ENCODE results near the gene CFAP99. TPM values are rescaled to one million over a fixed set of nuclear protein-coding genes. Genes with fewer than 3 reads are reported as not detected.

CFAP99 gene
- total and polyA plus RNA-seq, 8 donors = 0.05 to 1.4 (median 0.62) TPM; not detected in 3

- intact Hi-C loops (cut with DNase I; ENCODE audit: low total_unique reads) = no loop called here
- Histone ChIP-seq H3K27ac (no peak overlapping the region), H3K4me3 (no peak overlapping the region), H3K36me3 (no peaks in the 10 kb centered on the region), H3K27me3 (peaks cover 0 to 7% (median 0%) of the 10 kb centered on the region in 3 donors), H3K4me1 (peaks cover 18 to 23% (median 21%) of the 10 kb centered on the region in 4 donors), H3K9me3 (no peaks in the 10 kb centered on the region)
- TF ChIP-seq POLR2A (IDR thresholded peaks at IDR 0.05) = no peak
- no peak for TF ChIP-seq CTCF (IDR thresholded peaks at IDR 0.05)
- TF ChIP-seq EP300 (IDR thresholded peaks at IDR 0.05) = no peak
- no peak for TF ChIP-seq POLR2AphosphoS5 (IDR thresholded peaks at IDR 0.05)
- peak in 1 of 2 donors; percentile 39 for DNase-seq
- 74 to 83% (median 76%) methylated on average over 11 to 15 of the region's 15 CpGs for WGBS, 5 donors
Measured at GRCh38 chr4:2400841-2401609, 17.7 kb upstream of the CFAP99 start.

- intact Hi-C loops (cut with DNase I; ENCODE audit: low total_unique reads) = no loop called here
- TF ChIP-seq POLR2A (IDR thresholded peaks at IDR 0.05) (no peak), CTCF (IDR thresholded peaks at IDR 0.05) (no peak), EP300 (IDR thresholded peaks at IDR 0.05) (no peak), POLR2AphosphoS5 (IDR thresholded peaks at IDR 0.05) (no peak)
- WGBS, 5 donors = 44 to 60% (median 49%) methylated on average over 13 to 15 of the region's 15 CpGs; no CpG with 5 or more reads in 1 of the 5 donors
- no peaks in the 10 kb centered on the region for H3K36me3 ChIP-seq
- H3K4me1 ChIP-seq = peaks cover 18 to 23% (median 21%) of the 10 kb centered on the region in 4 donors
- H3K27me3 ChIP-seq = peaks cover 0 to 7% (median 0%) of the 10 kb centered on the region in 3 donors
- peak overlapping the region in 3 of 4 donors; percentile 22 to 40 (median 33) for H3K4me3 ChIP-seq
- no peaks in the 10 kb centered on the region for H3K9me3 ChIP-seq
- no peak for DNase-seq
- peak overlapping the region in 1 of 5 donors; percentile 24 for H3K27ac ChIP-seq
Measured at GRCh38 chr4:2401610-2401983, 17.2 kb upstream of the CFAP99 start.

- intact Hi-C loops (cut with DNase I; ENCODE audit: low total_unique reads) = no loop called here
- no peak for TF ChIP-seq CTCF (IDR thresholded peaks at IDR 0.05)
- TF ChIP-seq POLR2AphosphoS5 (IDR thresholded peaks at IDR 0.05) = peak in 1 of 3 donors; percentile 32
- Histone ChIP-seq H3K36me3 (no peaks in the 10 kb centered on the region), H3K4me3 (peak overlapping the region; percentile 22 to 40 (median 34)), H3K27ac (peak overlapping the region in 1 of 5 donors; percentile 24), H3K27me3 (peaks cover 0 to 7% (median 0%) of the 10 kb centered on the region in 3 donors), H3K9me3 (no peaks in the 10 kb centered on the region), H3K4me1 (peaks cover 18 to 23% (median 21%) of the 10 kb centered on the region in 4 donors)
- 4 to 14% (median 7%) methylated on average over 18 to 27 of the region's 27 CpGs for WGBS, 5 donors
- DNase-seq = peak; percentile 81 to 83
Measured at GRCh38 chr4:2402048-2402842, 16.5 kb upstream of the CFAP99 start.

- intact Hi-C loops (cut with DNase I; ENCODE audit: low total_unique reads) = no loop called here
- no peak overlapping the region for H3K27ac ChIP-seq
- WGBS, 5 donors = 45 to 79% (median 60%) methylated on average over 3 to 7 of the region's 7 CpGs
- peaks cover 0 to 7% (median 0%) of the 10 kb centered on the region in 3 donors for H3K27me3 ChIP-seq
- DNase-seq = no peak
- H3K4me1 ChIP-seq = peaks cover 18 to 23% (median 21%) of the 10 kb centered on the region in 4 donors
- H3K9me3 ChIP-seq = no peaks in the 10 kb centered on the region
- no peak for TF ChIP-seq POLR2AphosphoS5 (IDR thresholded peaks at IDR 0.05)
- TF ChIP-seq EP300 (IDR thresholded peaks at IDR 0.05) = no peak
- TF ChIP-seq POLR2A (IDR thresholded peaks at IDR 0.05) = no peak
- TF ChIP-seq CTCF (IDR thresholded peaks at IDR 0.05) = no peak
- H3K4me3 ChIP-seq = no peak overlapping the region
- no peaks in the 10 kb centered on the region for H3K36me3 ChIP-seq
Measured at GRCh38 chr4:2402941-2403340, 15.8 kb upstream of the CFAP99 start.

Data from stomach (tissue), 9 donors.